Keratinocyte (primary cell): ENCODE measurements around the gene SCAMP1. TPM values are rescaled to one million over a fixed set of nuclear protein-coding genes. Genes with fewer than 3 reads are reported as not detected.

Experiments used
- DNase-seq: peaks from one replicate; pipeline ENCODE4 v3.0.0-alpha.2; 2011; ENCODE audit warnings: low read depth, missing footprints, low spot score
- FAIRE-seq: peaks from 2 replicates; lab custom pipeline; 2011; peaks lifted over from hg19 to GRCh38; lab: Jason Lieb, UNC
- H2AFZ ChIP-seq: 2 replicates; pipeline ENCODE4 v1.6.0; 2012; ENCODE audit warnings: low read length, control low read depth, inconsistent platforms; ENCODE audit not compliant: control insufficient read depth
- H3K27ac ChIP-seq: 2 replicates; pipeline ENCODE4 v1.5.1; 2011; ENCODE audit warnings: low read length; ENCODE audit not compliant: control insufficient read depth, insufficient read depth
- H3K27me3 ChIP-seq: 3 replicates; pipeline ENCODE4 v1.6.0; 2011; ENCODE audit warnings: low read length; ENCODE audit not compliant: control insufficient read depth, insufficient read depth; ENCODE audit errors: extremely low read depth
- H3K36me3 ChIP-seq, 2 experiments: 2 replicates in 1 of 2; 3 replicates in 1 of 2; pipeline ENCODE4 v1.5.1; 2011; ENCODE audit warnings: low read length in 2 of 2, mild to moderate bottlenecking in 1 of 2; ENCODE audit not compliant: control insufficient read depth in 2 of 2, insufficient read depth in 2 of 2; ENCODE audit errors: extremely low read depth in 1 of 2
- H3K4me1 ChIP-seq: 3 replicates; pipeline ENCODE4 v1.5.1; 2011; ENCODE audit warnings: low read length; ENCODE audit not compliant: control insufficient read depth, insufficient read depth; ENCODE audit errors: extremely low read depth
- H3K4me2 ChIP-seq: 3 replicates; pipeline ENCODE4 v1.6.0; 2011; ENCODE audit warnings: low read depth, low read length; ENCODE audit not compliant: control insufficient read depth, insufficient read depth; ENCODE audit errors: extremely low read depth
- H3K4me3 ChIP-seq, 3 experiments: fragments of 200-600 bp in 1 of 3; sonication (generic) in 1 of 3; 2 replicates in 2 of 3; 3 replicates in 1 of 3; pipeline ENCODE4 v1.5.1; 2011 to 2016; ENCODE audit warnings: low read length in 3 of 3, mild to moderate bottlenecking in 3 of 3, control low read depth in 2 of 3, inconsistent platforms in 1 of 3, low read depth in 1 of 3, mixed read lengths in 1 of 3, mixed run types in 1 of 3, moderate library complexity in 1 of 3; ENCODE audit not compliant: control insufficient read depth in 2 of 3, insufficient read depth in 2 of 3; ENCODE audit errors: extremely low read depth in 1 of 3
- H3K79me2 ChIP-seq: 2 replicates; pipeline ENCODE4 v1.6.0; 2012; ENCODE audit warnings: low read length; ENCODE audit not compliant: control insufficient read depth, insufficient read depth
- H3K9ac ChIP-seq: 3 replicates; pipeline ENCODE4 v1.6.0; 2011; ENCODE audit warnings: low read length; ENCODE audit not compliant: control insufficient read depth, insufficient read depth; ENCODE audit errors: extremely low read depth
- H3K9me1 ChIP-seq: 3 replicates; pipeline ENCODE4 v1.6.0; 2011; ENCODE audit warnings: low read length; ENCODE audit not compliant: control insufficient read depth, insufficient read depth; ENCODE audit errors: extremely low read depth
- H3K9me3 ChIP-seq: 2 replicates; pipeline ENCODE4 v1.5.1; 2012; ENCODE audit warnings: low read depth, low read length; ENCODE audit not compliant: control insufficient read depth
- H4K20me1 ChIP-seq: 3 replicates; pipeline ENCODE4 v1.6.0; 2011; ENCODE audit warnings: low read length; ENCODE audit not compliant: control insufficient read depth, insufficient read depth; ENCODE audit errors: extremely low read depth
- CTCF ChIP-seq, 3 experiments: IDR thresholded peaks in 1 of 3; conservative IDR thresholded peaks in 1 of 3; optimal IDR thresholded peaks in 1 of 3; 2 replicates in 2 of 3; 3 replicates in 1 of 3; pipeline versions ENCODE3 to v1.5.1; 2011; ENCODE audit warnings: low read length in 3 of 3, mild to moderate bottlenecking in 3 of 3, moderate library complexity in 2 of 3, control low read depth in 1 of 3, inconsistent platforms in 1 of 3; ENCODE audit not compliant: insufficient read depth in 2 of 3; ENCODE audit errors: extremely low read depth in 1 of 3
- EZH2 ChIP-seq: IDR thresholded peaks from one replicate; pipeline ENCODE4 v1.6.1; 2012; ENCODE audit warnings: inconsistent platforms, mild to moderate bottlenecking, low read length, moderate library complexity
- dilution Hi-C: fragments of 300-500 bp; cut with MboI; formaldehyde crosslinking; loops from one replicate; pipeline ENCODE4 v1.7.0; 2020; ENCODE audit warnings: low sequenced_read_pairs; ENCODE audit not compliant: extremely low pct_ligation_motif_present
- polyA plus RNA-seq, 5 experiments: library from polyadenylated mRNA; depleted of rRNA in 3 of 5; stranded (reverse) in 3 of 5; stranded (forward) in 1 of 5; unstranded in 1 of 5; fragments of >200 nt; gene quantifications; 1 replicate in 1 of 5; 2 replicates in 3 of 5; 3 replicates in 1 of 5; pipeline versions ENCODE4 v1.2.1 to v1.2.3, GENCODE V29; 2011 to 2012; ENCODE audit warnings: missing spikeins in 2 of 5, low read depth in 1 of 5, low replicate concordance in 1 of 5

Gene SCAMP1
- polyA plus RNA-seq, 1 donor (not counting 4 experiments of a cell fraction or from before 2014, with no cell fraction given) = 36.6 TPM

GRCh38 chr5:78339617-78340436 is 20.6 kb upstream of the SCAMP1 start:
- no peaks in the 10 kb centered on the region for H3K9me3 ChIP-seq
- no peaks in the 10 kb centered on the region for H3K4me1 ChIP-seq
- H3K79me2 ChIP-seq = no peaks in the 10 kb centered on the region
- H3K36me3 ChIP-seq = no peaks in the 10 kb centered on the region
- dilution Hi-C loops = no loop called here
- H3K27me3 ChIP-seq = no peaks in the 10 kb centered on the region
- no peak for FAIRE-seq
- no peak overlapping the region for H3K4me3 ChIP-seq
- no peaks in the 10 kb centered on the region for H3K9me1 ChIP-seq
- no peak for DNase-seq
- no peak overlapping the region for H3K9ac ChIP-seq
- H3K4me2 ChIP-seq = no peak overlapping the region
- TF ChIP-seq EZH2 (no peak), CTCF (optimal IDR thresholded peaks at IDR 0.05 in 1 of 3, IDR thresholded peaks at IDR 0.05 in 1 of 3, conservative IDR thresholded peaks at IDR 0.05 in 1 of 3; ENCODE audit: extremely low read depth in 1 of 3, insufficient read depth in 2 of 3, low read length in 3 of 3) (no peak)
- no peak overlapping the region for H3K27ac ChIP-seq
- no peaks in the 10 kb centered on the region for H4K20me1 ChIP-seq
- H2AFZ ChIP-seq = no peak overlapping the region

- peaks cover 6% of the 10 kb centered on the region for H3K4me1 ChIP-seq
- H3K36me3 ChIP-seq = no peaks in the 10 kb centered on the region
- no peaks in the 10 kb centered on the region for H3K9me1 ChIP-seq
- H3K4me2 ChIP-seq = no peak overlapping the region
- H4K20me1 ChIP-seq = no peaks in the 10 kb centered on the region
- no peaks in the 10 kb centered on the region for H3K79me2 ChIP-seq
- H3K9me3 ChIP-seq = no peaks in the 10 kb centered on the region
- no peaks in the 10 kb centered on the region for H3K27me3 ChIP-seq
- TF ChIP-seq EZH2 (no peak), CTCF (optimal IDR thresholded peaks at IDR 0.05 in 1 of 3, IDR thresholded peaks at IDR 0.05 in 1 of 3, conservative IDR thresholded peaks at IDR 0.05 in 1 of 3; ENCODE audit: extremely low read depth in 1 of 3, insufficient read depth in 2 of 3, low read length in 3 of 3) (no peak)
- FAIRE-seq (no peak), DNase-seq (no peak)
- dilution Hi-C loops = no loop called here
- no peak overlapping the region for H3K9ac ChIP-seq
- H2AFZ ChIP-seq = no peak overlapping the region
- no peak overlapping the region for H3K27ac ChIP-seq
- no peak overlapping the region for H3K4me3 ChIP-seq
Observed at GRCh38 chr5:78341440-78341839, 19.0 kb upstream of the SCAMP1 start.
